Inferior parietal cortex (tissue), 1 donor: ENCODE results near the gene GRK7.
"Not testable (repeated sequence)": the region's sequence is repeated elsewhere in the genome, so short reads cannot be mapped to it uniquely, and the experiment has no call there.

Source experiments
- DNase-seq: peaks from one replicate; pipeline ENCODE4 v3.0.0-alpha.2; 2016; ENCODE audit errors: extremely low spot score

The GRK7 gene

GRCh38 chr3:141754032-141754431 lies 9.2 kb upstream of the GRK7 start:
- DNase-seq = no peak

GRCh38 chr3:141762552-141762951 lies 656 bp upstream of the GRK7 start:
- DNase-seq = not testable (repeated sequence)

- DNase-seq = no peak
These were observed 837 bp downstream of the GRK7 start for GRCh38 chr3:141764045-141764444.

- DNase-seq = no peak
These were observed 1.3 kb downstream of the GRK7 start for GRCh38 chr3:141764465-141764864.

- no peak for DNase-seq
These were observed 1.8 kb downstream of the GRK7 start for GRCh38 chr3:141764986-141765385.

GRCh38 chr3:141767066-141767465 lies 3.9 kb downstream of the GRK7 start:
- DNase-seq = no peak

- no peak for DNase-seq
These were observed 6.2 kb downstream of the GRK7 start for GRCh38 chr3:141769221-141769894.

- no peak for DNase-seq
These were observed 10.5 kb downstream of the GRK7 start for GRCh38 chr3:141773676-141774075.

GRCh38 chr3:141776376-141776775 lies 13.2 kb downstream of the GRK7 start:
- DNase-seq = no peak

GRCh38 chr3:141776885-141777284 lies 13.7 kb downstream of the GRK7 start:
- DNase-seq = no peak

GRCh38 chr3:141777957-141778813 lies 15.0 kb downstream of the GRK7 start:
- DNase-seq = no peak

GRCh38 chr3:141779667-141780066 lies 16.5 kb downstream of the GRK7 start:
- no peak for DNase-seq

- DNase-seq = no peak
These were observed 19.3 kb downstream of the GRK7 start for GRCh38 chr3:141782386-141782932.

GRCh38 chr3:141783632-141784031 lies 20.4 kb downstream of the GRK7 start:
- no peak for DNase-seq

- no peak for DNase-seq
These were observed 20.9 kb downstream of the GRK7 start for GRCh38 chr3:141784096-141784495.

- no peak for DNase-seq
These were observed 21.3 kb downstream of the GRK7 start for GRCh38 chr3:141784531-141784930.

- no peak for DNase-seq
These were observed 24.9 kb downstream of the GRK7 start for GRCh38 chr3:141788149-141788548.

- DNase-seq = not testable (repeated sequence)
These were observed 25.5 kb downstream of the GRK7 start for GRCh38 chr3:141788750-141789149.

GRCh38 chr3:141789281-141789680 lies 26.1 kb downstream of the GRK7 start:
- no peak for DNase-seq

GRCh38 chr3:141790171-141790570 lies 27.0 kb downstream of the GRK7 start:
- DNase-seq = no peak

GRCh38 chr3:141792495-141792894 lies 29.3 kb downstream of the GRK7 start:
- no peak for DNase-seq

GRCh38 chr3:141793476-141794260 lies 30.5 kb downstream of the GRK7 start:
- no peak for DNase-seq
